RKO (cell line): ENCODE measurements around the gene ELP6.
"Not testable (repeated sequence)": the region's sequence is repeated elsewhere in the genome, so short reads cannot be mapped to it uniquely, and the experiment has no call there.

ENCODE experiments used
- DNase-seq: peaks from one replicate; pipeline ENCODE4 v3.0.0-alpha.2; 2016; ENCODE audit warnings: low spot score

The ELP6 gene

DNA sequence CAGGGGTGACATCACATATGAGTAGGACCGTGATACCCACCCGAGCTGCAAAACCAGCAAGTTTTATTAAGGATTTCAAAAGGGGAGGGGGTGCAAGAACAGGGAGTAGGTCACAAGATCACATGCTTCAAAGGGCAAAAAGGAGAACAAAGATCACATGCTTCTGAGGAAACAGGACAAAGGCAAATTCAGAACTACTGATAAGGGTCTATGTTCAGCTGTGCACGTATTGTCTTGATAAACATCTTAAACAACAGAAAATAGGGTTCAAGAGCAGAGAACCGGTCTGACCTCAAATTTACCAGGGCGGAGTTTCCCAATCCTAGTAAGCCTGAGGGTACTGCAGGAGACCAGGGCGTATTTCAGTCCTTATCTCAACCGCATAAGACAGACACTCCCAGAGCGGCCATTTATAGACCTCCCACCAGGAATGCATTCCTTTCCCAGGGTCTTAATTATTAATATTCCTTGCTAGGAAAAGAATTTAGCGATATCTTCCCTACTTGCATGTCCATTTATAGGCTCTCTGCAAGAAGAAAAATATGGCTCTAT is 53.9 kb downstream of the ELP6 start:
- DNase-seq: not testable (repeated sequence)

DNA sequence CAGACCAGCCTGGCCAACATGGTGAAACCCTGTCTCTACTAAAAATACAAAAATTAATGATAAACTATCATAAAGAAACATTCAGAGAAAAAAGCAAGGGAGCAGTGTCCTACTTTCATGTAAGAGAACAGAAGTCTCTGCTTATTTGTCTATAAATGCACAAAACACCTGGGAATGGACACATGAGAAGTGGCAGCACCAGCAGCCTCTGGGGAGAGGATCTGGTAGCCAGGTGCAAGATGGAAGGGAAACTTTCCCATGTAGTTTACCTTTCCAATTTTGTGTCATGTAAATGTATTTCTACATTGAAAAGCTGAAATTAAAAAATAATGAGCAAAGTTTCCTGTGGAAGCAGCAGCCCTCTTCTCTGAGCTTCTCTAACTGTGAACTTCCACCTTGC is 56.5 kb downstream of the ELP6 start:
- no peak for DNase-seq

DNA sequence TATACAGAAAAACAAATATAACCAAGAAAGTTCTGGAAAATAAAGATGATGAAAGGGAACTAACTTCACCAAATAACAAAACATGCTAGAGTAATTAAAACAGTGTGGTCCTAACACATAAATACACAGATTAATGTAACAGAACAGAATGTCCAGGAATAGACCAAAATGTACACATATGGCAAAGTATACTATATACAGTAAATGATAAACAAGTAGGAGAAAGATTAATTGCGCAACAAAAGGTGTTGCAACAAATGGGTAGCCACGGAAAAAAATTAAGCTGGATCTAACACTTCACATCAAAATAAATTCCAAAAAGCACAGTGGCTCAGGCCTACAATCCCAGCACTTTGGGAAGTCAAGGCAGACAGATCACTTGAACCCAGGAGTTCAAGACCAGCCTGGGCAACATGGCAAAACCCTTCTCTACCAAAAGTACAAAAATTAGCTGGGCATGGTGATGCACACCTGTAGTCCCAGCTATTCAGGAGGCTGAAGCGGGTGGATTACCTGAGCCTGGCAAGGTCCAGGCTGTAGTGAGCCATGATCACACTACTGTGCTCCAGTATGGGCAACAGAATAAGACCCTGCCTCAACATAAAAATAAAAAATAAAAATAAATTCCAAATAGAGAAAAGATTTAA is 57.6 kb downstream of the ELP6 start:
- DNase-seq: no peak

DNA sequence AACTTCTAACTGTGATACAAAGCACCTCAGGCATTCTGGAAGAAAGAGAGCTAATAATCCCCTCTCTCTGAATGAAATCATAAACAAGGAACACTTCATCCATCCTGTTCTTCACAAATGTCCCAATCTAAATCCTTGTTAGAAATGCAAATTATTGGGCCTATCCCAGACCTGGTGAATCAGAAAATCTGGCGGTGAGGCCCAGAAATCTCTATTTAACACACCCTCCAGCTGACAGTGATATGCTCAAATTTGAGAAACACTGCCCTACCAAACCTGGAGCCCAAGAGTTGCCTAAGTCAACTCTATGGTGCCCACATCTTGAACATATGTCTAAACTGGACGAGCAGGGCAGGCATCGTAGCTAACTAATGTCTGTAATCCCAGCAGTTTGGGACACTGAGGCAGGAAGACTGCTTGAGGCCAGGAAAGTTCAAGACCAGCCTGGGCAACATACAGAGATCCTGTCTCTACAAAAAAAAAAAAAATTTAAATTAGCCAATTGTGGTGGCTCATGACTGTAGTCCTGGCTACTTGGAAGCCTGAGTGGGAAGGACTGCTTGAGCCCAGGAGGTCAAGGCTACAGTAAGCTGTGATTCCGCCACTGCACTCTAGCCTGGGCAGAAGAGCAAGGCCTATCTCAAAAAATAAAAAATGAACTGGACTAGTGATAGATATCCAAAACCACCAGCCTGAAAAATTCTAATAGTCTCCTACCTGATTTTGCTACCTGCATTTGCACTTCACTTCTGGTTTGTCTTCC is 60.9 kb downstream of the ELP6 start:
- no peak for DNase-seq
